Measurements from ENCODE around the gene C1QTNF3. TPM values are rescaled to one million over a fixed set of nuclear protein-coding genes. Genes with fewer than 3 reads are reported as not detected.

Gene C1QTNF3
- total RNA-seq, 2 donors from 2014 or later: 3.2 to 4.6 TPM

Other genes with a start within 250 kb of the C1QTNF3 start
- not detected for gene ADAMTS12, start 151.2 kb downstream of the C1QTNF3 start, total RNA-seq
- gene RXFP3, start 106.8 kb downstream of the C1QTNF3 start, total RNA-seq: not detected
- gene SLC45A2, start 58.5 kb downstream of the C1QTNF3 start, total RNA-seq: under 1 TPM in 1 of 2 donors, not detected in 1; 0.56 TPM
- gene AMACR, start 35.2 kb downstream of the C1QTNF3 start, total RNA-seq: 1 to 10 TPM; 5.1 to 5.8 TPM

All from natural killer cell treated with Interleukin-12 subunit alpha and Interleukin-12 subunit beta and Interleukin-15 and Interleukin-18, amount 100 ng/mL, for 72 hours (primary cell).